GF-D8 (cell line): Measurements from ENCODE around the gene CLASP2.
"Not testable (repeated sequence)": the region's sequence is repeated elsewhere in the genome, so short reads cannot be mapped to it uniquely, and the experiment has no call there.

Experiments
- DNase-seq: peaks from one replicate; lab custom pipeline; 2025; lab: John Stamatoyannopoulos, UW

The CLASP2 gene

GRCh38 chr3:33717866-33718594 is at the start of gene CLASP2:
Gene CLASP2, minus strand, starts transcription at chr3:33718254. Its CDS starts 252 bp downstream, at chr3:33718002.
- peak; percentile 66 for DNase-seq

GRCh38 chr3:33758864-33759263 is 40.8 kb upstream of the CLASP2 start:
- DNase-seq: no peak

- no peak for DNase-seq
These were observed 40.2 kb upstream of the CLASP2 start for GRCh38 chr3:33758281-33758680.

- DNase-seq: not testable (repeated sequence)
These were observed 36.3 kb upstream of the CLASP2 start for GRCh38 chr3:33754391-33754790.

- no peak for DNase-seq
These were observed 33.3 kb upstream of the CLASP2 start for GRCh38 chr3:33751336-33751735.

- DNase-seq: no peak
These were observed 32.1 kb upstream of the CLASP2 start for GRCh38 chr3:33750211-33750548.

GRCh38 chr3:33749546-33750210 is 31.6 kb upstream of the CLASP2 start:
- peak; percentile 65 for DNase-seq

GRCh38 chr3:33746416-33747116 is 28.5 kb upstream of the CLASP2 start:
- DNase-seq: no peak

GRCh38 chr3:33737146-33737545 is 19.1 kb upstream of the CLASP2 start:
- no peak for DNase-seq

GRCh38 chr3:33732394-33732793 is 14.3 kb upstream of the CLASP2 start:
- DNase-seq: no peak

- DNase-seq: no peak
These were observed 11.9 kb upstream of the CLASP2 start for GRCh38 chr3:33729993-33730392.

GRCh38 chr3:33724256-33724655 is 6.2 kb upstream of the CLASP2 start:
- DNase-seq: no peak

GRCh38 chr3:33722626-33723370 is 4.7 kb upstream of the CLASP2 start:
- DNase-seq: no peak

- no peak for DNase-seq
These were observed 4.1 kb upstream of the CLASP2 start for GRCh38 chr3:33722191-33722590.

- DNase-seq: no peak
These were observed 497 bp upstream of the CLASP2 start for GRCh38 chr3:33718595-33718907.

GRCh38 chr3:33717616-33717865 is 513 bp downstream of the CLASP2 start:
- DNase-seq: peak; percentile 28

- no peak for DNase-seq
These were observed 1.8 kb downstream of the CLASP2 start for GRCh38 chr3:33716227-33716626.

- no peak for DNase-seq
These were observed 7.0 kb downstream of the CLASP2 start for GRCh38 chr3:33711100-33711499.

- DNase-seq: no peak
These were observed 12.0 kb downstream of the CLASP2 start for GRCh38 chr3:33706056-33706455.

- DNase-seq: no peak
These were observed 13.2 kb downstream of the CLASP2 start for GRCh38 chr3:33704891-33705290.

- DNase-seq: no peak
These were observed 18.8 kb downstream of the CLASP2 start for GRCh38 chr3:33699275-33699674.

GRCh38 chr3:33694944-33695343 is 23.1 kb downstream of the CLASP2 start:
- DNase-seq: no peak

GRCh38 chr3:33690341-33690740 is 27.7 kb downstream of the CLASP2 start:
- no peak for DNase-seq
